Measurements from ENCODE around the gene SFT2D3.
"Not testable (repeated sequence)": the region's sequence is repeated elsewhere in the genome, so short reads cannot be mapped to it uniquely, and the experiment has no call there.

SFT2D3 gene

DNA sequence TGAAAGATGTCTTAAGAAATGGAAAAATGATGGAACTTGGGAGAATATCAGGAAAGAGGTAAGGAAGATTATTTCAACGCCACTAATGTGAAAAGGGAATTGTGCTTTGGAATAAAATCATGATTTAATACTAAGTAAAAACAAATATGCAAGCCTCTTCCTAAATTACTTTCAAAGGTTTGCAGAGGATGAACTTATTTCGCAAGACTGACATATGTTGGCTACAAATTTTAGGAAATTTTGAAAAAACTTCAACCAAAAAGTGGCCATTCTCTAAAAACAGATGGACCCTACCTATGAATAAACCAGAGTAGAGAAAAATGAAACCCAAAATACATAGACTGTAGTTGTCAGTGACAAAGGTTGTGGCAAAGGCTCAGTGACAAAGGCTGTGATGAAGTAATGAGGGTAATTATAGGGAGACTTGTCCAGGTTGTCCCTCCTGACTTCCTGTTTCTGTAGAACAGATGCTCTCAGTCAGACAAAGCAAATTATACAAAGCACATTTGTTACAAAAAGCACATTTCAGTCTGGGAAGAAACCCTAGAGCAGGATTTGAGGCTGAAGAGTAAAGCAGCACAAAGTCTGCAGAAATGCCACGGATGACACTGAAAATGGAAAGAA lies 39.5 kb downstream of the SFT2D3 start:
- DNase-seq (ENCODE audit: low read depth in 2 of 2, low spot score in 1 of 2): no peak

DNA sequence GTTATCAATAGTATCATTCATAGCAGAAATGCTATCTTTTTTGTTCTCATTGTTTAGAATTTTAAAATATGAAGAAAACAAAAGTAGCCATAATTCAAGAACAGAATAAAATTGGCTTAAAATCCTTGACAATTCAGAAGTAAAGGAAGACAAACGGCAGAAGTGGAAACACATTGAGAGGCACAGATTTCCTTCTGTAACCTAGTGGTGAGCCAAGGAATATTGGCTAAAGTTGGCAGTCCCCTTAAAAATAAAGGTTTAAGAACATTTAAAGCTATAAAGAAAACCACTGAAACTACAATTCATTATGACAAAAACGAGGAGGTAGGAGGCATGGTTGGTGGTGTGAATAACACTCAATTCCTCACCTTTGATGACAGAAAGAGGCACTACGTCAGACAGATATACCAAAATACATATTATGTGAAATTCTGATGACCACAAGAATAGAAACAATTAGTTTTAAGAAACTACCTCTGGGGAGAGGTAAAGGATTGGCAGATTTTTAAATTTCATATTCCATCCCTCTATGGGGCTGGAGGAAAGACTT lies 42.3 kb downstream of the SFT2D3 start:
- no peak for DNase-seq (ENCODE audit: low read depth in 2 of 2, low spot score in 1 of 2)

- DNase-seq (ENCODE audit: low read depth in 2 of 2, low spot score in 1 of 2): no peak
These were observed 46.3 kb downstream of the SFT2D3 start for GRCh38 chr2:127747621-127748020.

DNA sequence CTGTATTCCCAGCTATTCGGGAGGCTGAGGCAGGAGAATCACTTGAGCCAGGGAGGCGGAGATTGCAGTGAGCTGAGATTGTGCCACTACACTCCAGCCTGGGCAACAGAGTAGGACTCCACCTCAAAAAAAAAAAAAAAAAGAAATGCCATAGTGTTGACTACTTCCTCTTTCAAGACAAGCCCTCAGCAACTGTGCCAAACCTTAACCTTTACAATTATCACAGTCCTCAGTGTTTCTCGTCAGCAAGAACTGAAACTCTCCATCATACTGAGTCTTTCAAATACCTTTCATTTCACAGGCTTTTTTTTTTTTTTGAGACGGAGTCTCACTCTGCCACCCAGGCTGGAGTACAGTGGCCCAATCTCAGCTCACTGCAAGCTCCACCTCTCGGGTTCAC lies 48.2 kb downstream of the SFT2D3 start:
- DNase-seq (ENCODE audit: low read depth in 2 of 2, low spot score in 1 of 2): not testable (repeated sequence)

DNA sequence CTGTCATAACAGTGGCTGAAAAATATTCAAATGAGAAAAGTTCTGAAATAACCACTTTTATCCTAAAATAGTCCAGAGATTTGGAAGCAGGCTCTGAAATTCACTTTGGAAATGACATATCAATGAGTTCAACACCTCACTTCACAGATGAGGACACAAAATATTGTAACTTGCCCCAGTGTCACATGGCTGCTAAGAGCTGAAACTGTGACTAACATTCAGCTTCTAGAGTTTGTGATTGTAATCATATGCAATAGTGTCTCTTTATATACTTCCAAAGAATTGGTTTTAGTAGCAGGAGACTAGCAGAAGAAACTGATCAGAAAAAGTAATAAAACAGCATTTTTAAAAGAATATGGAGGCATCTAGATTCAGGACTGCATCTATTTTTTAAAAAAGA lies 52.1 kb downstream of the SFT2D3 start:
- no peak for DNase-seq (ENCODE audit: low read depth in 2 of 2, low spot score in 1 of 2)

DNA sequence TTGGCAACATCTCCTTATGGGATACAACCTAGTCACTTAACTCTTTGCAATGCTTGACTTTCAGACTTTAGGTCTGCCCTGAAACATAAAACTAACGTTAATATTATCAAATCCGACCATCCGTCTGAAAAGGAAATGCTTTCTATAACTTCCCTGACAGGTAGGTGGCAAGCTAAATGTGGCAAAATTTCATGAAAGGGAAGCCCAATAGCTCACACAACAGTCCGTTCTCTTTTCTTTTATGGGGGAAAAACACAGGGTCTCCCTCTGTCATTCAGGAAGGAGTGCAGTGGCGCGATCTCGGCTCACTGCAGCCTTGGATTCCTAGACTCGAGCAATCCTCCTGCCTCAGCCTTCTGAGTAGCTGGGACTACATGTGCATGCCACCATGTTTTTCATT lies 52.9 kb downstream of the SFT2D3 start:
- DNase-seq (ENCODE audit: low read depth in 2 of 2, low spot score in 1 of 2): no peak
